Suppressor macrophage (primary cell): ENCODE results near the gene PODXL.
A peak's percentile ranks its signal among the peaks of the same experiment; 100 is the strongest.

Experiments
- DNase-seq, 4 experiments: peaks; one replicate each; pipeline ENCODE4 v3.0.0-alpha.2; 2020 to 2022

PODXL gene

DNA sequence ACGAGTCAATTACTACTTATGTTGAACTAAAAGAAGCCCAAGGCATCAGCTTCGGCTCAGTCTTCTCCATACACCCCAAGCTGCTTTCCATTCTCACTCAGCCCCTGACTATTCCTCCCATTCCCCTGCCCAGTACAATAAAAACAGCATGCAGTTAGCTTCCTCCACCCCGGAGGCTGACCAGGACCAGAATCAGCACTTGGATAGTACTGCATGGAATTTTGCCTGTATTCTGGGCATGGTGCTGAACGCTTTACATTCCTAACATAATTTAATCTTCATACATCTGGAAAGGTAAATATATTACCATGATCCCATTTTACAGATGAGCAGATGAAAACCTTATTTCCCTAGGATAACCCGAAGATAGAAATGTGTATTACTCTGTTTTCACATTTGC is 7.5 kb upstream of the PODXL start:
- no peak for DNase-seq

DNA sequence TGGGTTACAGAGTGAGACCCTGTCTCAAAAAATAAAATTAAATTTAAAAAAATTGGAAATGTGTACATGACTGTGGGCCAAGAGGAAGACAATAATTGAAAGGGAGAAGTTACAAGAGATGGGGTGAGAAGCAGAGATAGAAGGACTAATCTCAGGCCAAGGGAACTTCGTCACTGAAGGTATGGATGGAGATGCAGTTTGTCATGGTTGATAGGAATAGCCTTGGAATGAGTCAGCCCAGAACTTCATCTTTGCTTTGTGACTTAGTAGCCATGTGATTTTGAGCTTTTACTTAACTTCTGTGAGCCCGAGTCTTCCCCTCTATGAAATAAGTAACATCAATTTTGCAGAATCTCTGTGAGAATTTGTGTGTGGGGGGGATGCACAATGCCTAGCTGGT is 6.5 kb upstream of the PODXL start:
- no peak for DNase-seq

DNA sequence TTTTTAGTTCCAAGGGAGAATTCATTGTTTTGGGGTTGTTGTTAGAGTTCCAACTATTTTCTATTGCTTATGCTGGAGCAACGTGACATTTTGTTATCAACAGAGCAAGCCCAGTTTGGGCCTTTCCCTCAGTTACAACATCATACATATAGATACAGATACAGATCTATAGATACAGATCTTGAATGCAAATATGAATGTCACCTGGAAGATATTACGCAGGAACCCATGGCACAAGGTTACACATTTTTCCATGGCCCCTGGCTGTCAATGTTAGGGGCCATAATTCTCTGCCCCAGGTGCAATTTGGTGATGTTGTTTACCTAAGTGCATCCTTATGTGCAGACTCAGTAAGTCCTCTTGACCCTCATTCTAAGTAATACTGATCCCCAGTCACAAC is 3.6 kb upstream of the PODXL start:
- DNase-seq = no peak

GRCh38 chr7:131557652-131558385 is 1.4 kb upstream of the PODXL start:
- DNase-seq = peak in 1 of 4 experiments; percentile 21

GRCh38 chr7:131556909-131557651 is 652 bp upstream of the PODXL start:
- DNase-seq = no peak

GRCh38 chr7:131555552-131556052 is 826 bp downstream of the PODXL start:
- peak in 3 of 4 experiments; percentile 10 to 47 (median 31) for DNase-seq

GRCh38 chr7:131554880-131555516 is 1.4 kb downstream of the PODXL start:
- DNase-seq = no peak

DNA sequence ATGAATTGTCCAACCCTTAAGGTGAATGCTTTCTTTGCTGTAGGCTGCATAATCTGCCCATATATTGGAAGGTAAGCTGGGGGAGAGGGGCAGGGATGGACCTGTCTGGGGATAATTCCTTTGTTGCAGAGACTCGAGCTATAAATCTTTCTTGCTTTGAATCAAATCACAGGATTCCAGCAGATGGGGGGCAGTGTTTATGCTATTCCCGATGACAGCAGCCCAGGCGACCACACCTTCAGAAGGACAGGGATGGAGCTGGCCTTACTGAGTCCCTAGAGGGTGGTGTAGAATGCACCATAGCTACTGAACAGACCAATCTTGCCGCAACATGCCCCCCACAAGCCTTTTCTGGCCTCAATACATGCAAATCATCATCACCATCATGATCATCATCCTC is 2.5 kb downstream of the PODXL start:
- no peak for DNase-seq

DNA sequence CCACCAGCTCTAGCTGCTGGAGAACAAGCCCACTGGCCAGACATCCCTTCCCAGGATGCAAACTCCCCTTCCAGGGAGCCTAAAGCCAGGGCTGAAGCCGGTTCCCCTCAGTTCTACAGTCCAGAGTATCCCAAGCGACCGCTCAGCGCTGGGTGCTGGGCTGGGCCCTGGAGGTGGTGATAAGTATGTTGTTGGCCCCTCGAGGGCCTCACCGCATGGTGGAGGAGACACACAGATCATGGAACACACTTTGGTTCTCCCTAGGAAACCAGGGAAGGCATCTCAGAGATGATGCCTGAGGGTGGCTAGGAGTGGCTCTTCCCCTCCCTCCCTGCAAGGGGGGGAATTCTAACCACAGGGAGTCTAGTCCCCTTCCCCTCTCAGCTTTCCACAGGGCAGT is 4.4 kb downstream of the PODXL start:
- no peak for DNase-seq

DNA sequence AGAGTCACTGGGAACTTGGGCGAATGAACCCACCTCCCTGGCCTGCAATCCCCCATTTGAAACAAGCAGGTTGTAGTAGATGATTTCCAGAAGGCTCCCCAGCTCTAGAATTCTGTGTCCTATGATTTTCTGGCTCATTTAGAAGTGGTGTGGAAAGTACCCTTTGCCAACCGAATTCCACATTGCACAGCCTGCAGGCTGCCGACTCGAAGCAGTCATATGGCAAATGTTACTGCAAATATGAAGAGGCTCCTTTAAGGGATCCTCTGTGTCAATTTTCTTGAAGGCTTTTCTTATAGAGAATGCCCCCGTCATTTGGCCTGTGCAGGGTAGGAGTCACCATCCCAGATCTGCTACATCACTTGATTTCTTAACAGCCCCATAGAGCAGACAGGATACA is 5.6 kb downstream of the PODXL start:
- DNase-seq = no peak

DNA sequence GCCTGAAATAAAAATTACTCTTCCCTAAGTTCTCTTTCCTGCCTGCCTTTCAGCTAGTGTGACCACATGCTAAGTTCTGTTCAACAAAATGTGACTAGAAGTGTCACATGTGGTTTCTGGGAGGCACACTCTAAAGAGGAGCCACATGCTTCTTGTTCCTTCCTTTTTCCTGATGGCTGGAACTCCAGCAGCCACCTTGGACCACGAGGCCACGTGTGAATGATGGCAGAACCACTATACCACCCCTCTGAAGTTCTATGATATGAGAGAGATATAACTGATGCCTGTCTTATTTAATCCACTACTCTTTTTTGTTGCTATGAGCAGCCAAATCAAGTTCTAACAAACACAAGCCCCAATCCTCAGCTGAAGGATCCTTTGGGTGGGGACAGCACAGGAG is 8.1 kb downstream of the PODXL start:
- peak in 3 of 4 experiments; percentile 12 to 17 (median 12) for DNase-seq

DNA sequence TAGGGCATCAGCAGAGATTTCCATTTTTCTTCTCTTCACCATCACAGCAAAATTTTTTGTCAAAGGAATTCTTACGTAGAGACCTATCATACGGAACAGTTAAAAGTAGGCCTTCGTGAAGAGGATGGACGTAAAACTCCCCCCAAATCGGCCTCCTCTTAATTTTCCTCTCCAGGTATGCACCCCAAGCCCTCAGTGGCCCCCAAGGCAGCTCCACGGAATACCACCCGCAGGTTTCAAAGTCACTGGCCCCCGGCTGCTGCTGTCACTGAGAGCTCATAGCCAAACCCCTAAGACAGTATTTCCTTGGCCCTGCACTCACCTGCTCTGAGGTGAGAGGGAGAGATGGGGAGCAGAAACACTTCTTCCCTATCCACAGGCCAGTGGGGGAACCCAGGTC is 8.8 kb downstream of the PODXL start:
- no peak for DNase-seq

GRCh38 chr7:131546583-131547141 is 9.8 kb downstream of the PODXL start:
- peak; percentile 26 to 51 (median 30) for DNase-seq

- DNase-seq = no peak
These were observed 10.3 kb downstream of the PODXL start for GRCh38 chr7:131546126-131546525.

DNA sequence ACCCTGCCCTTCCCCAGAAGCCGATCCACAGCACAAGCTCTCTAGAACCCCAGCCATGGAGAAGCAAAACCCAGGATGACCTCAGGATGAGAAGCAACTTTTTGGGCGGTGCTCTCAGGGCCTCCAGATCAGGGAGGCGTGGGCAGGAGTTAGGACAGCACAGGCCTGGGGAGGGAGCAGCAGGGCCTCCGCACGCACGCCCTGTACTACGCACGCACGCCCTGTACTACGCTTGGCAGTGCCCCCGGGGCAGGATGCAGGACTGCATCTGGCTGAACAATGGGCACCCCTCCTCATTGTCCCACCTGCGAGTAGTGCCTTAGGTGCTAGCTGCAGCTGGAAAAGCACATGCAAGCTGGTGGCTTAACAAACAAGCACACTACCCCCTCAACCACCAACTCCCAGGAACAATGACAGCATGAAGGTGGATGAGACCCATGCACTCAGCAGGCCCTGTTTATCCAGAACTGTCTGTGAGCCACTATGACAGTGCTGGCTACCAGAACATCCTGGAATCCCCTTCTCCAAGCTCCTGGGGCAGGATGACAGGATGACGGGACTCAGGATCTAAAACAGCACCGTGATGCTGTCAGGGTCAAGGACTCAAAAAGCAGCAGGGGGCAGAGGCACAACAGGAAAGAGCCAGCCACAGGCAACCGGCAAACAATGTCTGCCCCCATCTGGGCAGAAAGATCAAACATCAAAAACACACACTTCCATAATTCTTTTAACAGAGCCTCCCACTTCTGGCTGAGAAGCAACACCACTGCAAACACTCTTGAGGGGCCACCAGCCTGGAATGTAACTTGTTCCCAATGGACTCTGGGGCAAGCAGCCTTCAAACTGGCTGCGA is 11.8 kb downstream of the PODXL start:
- peak in 3 of 4 experiments; percentile 19 to 25 (median 22) for DNase-seq

DNA sequence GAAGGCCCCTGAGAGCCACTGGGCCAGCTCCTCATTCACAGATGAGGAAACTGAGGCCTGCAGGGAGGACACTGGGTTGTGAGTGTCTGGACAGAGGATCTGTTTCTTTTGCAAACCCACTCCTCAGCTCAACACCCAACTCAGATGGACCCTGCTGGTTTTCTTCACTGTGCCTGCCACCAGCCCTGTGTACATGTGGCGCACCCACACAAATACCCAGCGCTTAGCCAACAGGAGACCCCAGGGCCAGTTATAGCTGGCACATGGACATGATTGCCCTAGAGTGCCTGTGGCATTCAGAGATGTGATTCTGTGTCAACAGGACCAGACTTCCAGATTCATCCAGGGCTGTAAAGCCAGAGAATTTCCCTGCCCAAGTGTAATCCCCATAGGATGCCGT is 12.4 kb downstream of the PODXL start:
- no peak for DNase-seq

DNA sequence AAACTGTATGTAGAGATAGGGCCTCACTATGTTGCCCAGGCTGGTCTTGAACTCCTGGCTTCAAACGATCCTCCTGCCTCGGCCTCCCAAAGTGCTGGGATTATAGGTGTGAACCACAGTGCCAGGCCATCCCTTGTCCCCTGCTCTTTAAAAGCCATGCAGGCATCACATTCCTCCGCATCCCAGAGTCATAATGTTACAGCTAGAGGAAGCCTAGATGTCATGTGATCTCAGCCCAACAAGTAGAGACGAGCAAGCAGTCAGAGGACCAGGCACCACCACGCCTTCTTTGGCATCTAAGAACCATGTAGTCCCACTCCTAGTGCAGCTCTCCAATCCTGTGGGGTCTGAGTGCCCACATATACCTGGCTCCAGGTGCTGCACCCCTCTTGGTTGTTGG is 13.1 kb downstream of the PODXL start:
- no peak for DNase-seq

DNA sequence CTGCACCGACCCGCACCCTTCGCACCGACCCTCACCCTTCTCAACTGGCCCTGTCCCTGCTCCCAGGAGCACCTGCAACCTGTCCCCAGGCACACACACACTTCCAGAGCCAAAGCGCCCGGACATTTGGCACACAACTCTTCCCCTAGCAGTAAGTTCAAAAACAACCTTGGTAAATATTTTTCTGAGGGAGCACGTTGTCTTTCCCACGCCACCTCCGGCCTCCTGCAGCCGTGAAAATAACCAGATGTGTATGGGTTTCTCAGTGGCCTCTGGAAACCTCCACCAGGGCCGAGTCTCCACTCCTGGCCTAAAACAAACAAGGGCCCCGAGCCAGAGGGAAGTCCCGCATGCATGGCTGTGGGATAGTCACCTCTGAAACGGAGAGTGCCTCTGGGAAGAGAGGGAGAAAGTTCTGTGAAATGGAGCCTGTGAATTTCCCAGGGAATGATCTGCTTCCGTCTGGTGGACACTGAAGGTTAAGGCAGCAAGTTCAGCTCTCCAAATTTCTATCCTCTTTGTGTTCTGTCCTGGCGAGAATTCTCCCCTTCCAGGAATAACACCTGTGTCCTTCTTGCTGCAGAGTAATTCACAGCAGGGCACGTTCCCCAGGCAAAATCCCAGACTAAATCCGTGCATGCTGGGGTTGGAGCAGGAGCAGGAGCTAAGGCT is 15.8 kb downstream of the PODXL start:
- no peak for DNase-seq

- DNase-seq = no peak
These were observed 17.6 kb downstream of the PODXL start for GRCh38 chr7:131538813-131539179.

- no peak for DNase-seq
These were observed 18.2 kb downstream of the PODXL start for GRCh38 chr7:131538071-131538812.

DNA sequence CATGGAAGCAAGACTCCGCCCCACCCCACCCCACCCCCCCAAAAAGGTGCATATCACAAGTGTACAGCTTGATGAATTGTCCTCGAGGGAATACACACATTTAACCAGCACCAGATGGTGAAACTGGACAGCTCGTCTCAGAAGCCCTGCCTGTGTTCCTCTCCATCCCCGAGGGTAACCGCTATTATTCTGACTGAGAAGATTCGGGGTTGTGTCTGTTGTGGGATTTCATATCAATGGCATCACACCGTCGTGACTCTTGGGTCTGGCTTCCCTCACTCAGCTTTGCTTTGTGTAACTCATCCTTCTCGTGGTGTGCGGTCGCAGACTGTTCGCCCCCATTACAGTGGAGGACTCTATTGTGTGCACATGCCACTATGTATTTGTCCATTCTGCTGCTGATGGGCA is 18.9 kb downstream of the PODXL start:
- DNase-seq = no peak
